Neural cell (in vitro differentiated cells): ENCODE measurements around the gene DBP. TPM values are rescaled to one million over a fixed set of nuclear protein-coding genes. Genes with fewer than 3 reads are reported as not detected.
A peak's percentile ranks its signal among the peaks of the same experiment; 100 is the strongest.

Experiments
- H2AFZ ChIP-seq: fragments of 200-600, 300-800 bp; sonication (generic), shearing (Covaris generic); 2 replicates; pipeline ENCODE4 v1.6.0; 2014; ENCODE audit warnings: low read depth, mild to moderate bottlenecking, antibody characterized with exemption, low read length, moderate library complexity
- H3F3A ChIP-seq: fragments of 200-600 bp; shearing (Covaris generic); 2 replicates; pipeline ENCODE4 v1.6.1; 2016; ENCODE audit warnings: mild to moderate bottlenecking, moderate library complexity, mixed read lengths, antibody characterized with exemption, low read length; ENCODE audit not compliant: insufficient read depth, poor library complexity, severe bottlenecking
- H3K27ac ChIP-seq: fragments of 200-600, 300-800 bp; sonication (generic), shearing (Covaris generic); 2 replicates; pipeline ENCODE4 v1.5.1; 2014; ENCODE audit warnings: mild to moderate bottlenecking, low read length, moderate library complexity
- H3K27me3 ChIP-seq: fragments of 300-800, 200-600 bp; sonication (generic), shearing (Covaris generic); 2 replicates; pipeline ENCODE4 v1.6.0; 2014; ENCODE audit warnings: mild to moderate bottlenecking, low read depth, low read length, moderate library complexity; ENCODE audit not compliant: insufficient read depth
- H3K36me3 ChIP-seq: fragments of 300-800, 200-600 bp; sonication (generic), shearing (Covaris generic); 2 replicates; pipeline ENCODE4 v1.5.1; 2014; ENCODE audit warnings: mild to moderate bottlenecking, antibody characterized with exemption, low read length, moderate library complexity; ENCODE audit not compliant: insufficient read depth
- H3K4me2 ChIP-seq: fragments of 300-800, 200-600 bp; sonication (generic), shearing (Covaris generic); 2 replicates; pipeline ENCODE4 v1.6.0; 2014; ENCODE audit warnings: mild to moderate bottlenecking, low read length
- H3K4me3 ChIP-seq: fragments of 300-800, 200-600 bp; sonication (generic), shearing (Covaris generic); 2 replicates; pipeline ENCODE4 v1.5.1; 2014; ENCODE audit warnings: mild to moderate bottlenecking, low read length, moderate library complexity
- H3K79me2 ChIP-seq: fragments of 200-600 bp; shearing (Covaris generic); replicated peaks from 2 replicates; pipeline ENCODE4 v1.6.0; 2014; ENCODE audit warnings: mild to moderate bottlenecking, low read length, moderate library complexity; ENCODE audit not compliant: insufficient read depth
- H3K9ac ChIP-seq: fragments of 300-800, 200-600 bp; sonication (generic), shearing (Covaris generic); 2 replicates; pipeline ENCODE4 v1.6.1; 2016; ENCODE audit warnings: mild to moderate bottlenecking, low read length, mixed read lengths
- H3K9me2 ChIP-seq: fragments of 200-600 bp; shearing (Covaris generic); 2 replicates; pipeline ENCODE4 v1.6.1; 2016; ENCODE audit warnings: mild to moderate bottlenecking, low read length, mixed read lengths; ENCODE audit not compliant: insufficient read depth
- H3K9me3 ChIP-seq: fragments of 200-600, 300-800 bp; sonication (generic), shearing (Covaris generic); 2 replicates; pipeline ENCODE4 v1.6.1; 2016; ENCODE audit warnings: mild to moderate bottlenecking, mixed run types, low read length, moderate library complexity, mixed read lengths
- H4K20me1 ChIP-seq: fragments of 200-600 bp; shearing (Covaris generic); 2 replicates; pipeline ENCODE4 v1.6.1; 2016; ENCODE audit warnings: mild to moderate bottlenecking, mixed run types; ENCODE audit not compliant: insufficient read depth
- EP300 ChIP-seq: fragments of 450-650 bp; conservative IDR thresholded peaks from 2 replicates; pipeline ENCODE4 v1.6.1; 2014; ENCODE audit warnings: antibody characterized with exemption, mild to moderate bottlenecking, moderate library complexity; ENCODE audit not compliant: poor library complexity, severe bottlenecking
- EZH2 ChIP-seq: fragments of 200-600, 300-800 bp; shearing (Covaris generic), sonication (generic); IDR thresholded peaks from 2 replicates; pipeline ENCODE4 v1.6.1; 2014; ENCODE audit warnings: antibody characterized with exemption, low read length, borderline replicate concordance, mild to moderate bottlenecking; ENCODE audit not compliant: insufficient read depth, poor library complexity, severe bottlenecking
- MXI1 ChIP-seq: fragments of 450-650 bp; conservative IDR thresholded peaks from 2 replicates; pipeline ENCODE4 v1.6.1; 2014; ENCODE audit warnings: antibody characterized with exemption, mild to moderate bottlenecking; ENCODE audit not compliant: poor library complexity, severe bottlenecking
- POLR2AphosphoS5 ChIP-seq: IDR thresholded peaks from 2 replicates; pipeline ENCODE4 v1.6.1; 2012
- RAD21 ChIP-seq: fragments of 450-650 bp; conservative IDR thresholded peaks from 2 replicates; pipeline ENCODE4 v1.6.1; 2014; ENCODE audit warnings: antibody characterized with exemption, mild to moderate bottlenecking, moderate library complexity
- SMC3 ChIP-seq: fragments of 450-650 bp; conservative IDR thresholded peaks from 2 replicates; pipeline ENCODE4 v1.6.1; 2014; ENCODE audit warnings: antibody characterized with exemption, mild to moderate bottlenecking, moderate library complexity; ENCODE audit not compliant: poor library complexity
- TAF1 ChIP-seq: IDR thresholded peaks from 2 replicates; pipeline ENCODE4 v1.6.1; 2012; ENCODE audit warnings: low read depth
- polyA plus RNA-seq: library from polyadenylated mRNA; depleted of rRNA; stranded (reverse); fragments of >200 nt; gene quantifications from 2 replicates; pipeline ENCODE4 v1.2.3, GENCODE V29; 2014
- TF ChIP-seq, protein P1 (sequence below): IDR thresholded peaks from 2 replicates; pipeline ENCODE4 v1.6.1; 2012; ENCODE audit warnings: borderline replicate concordance
- TF ChIP-seq, protein P2 (sequence below): fragments of 450-650 bp; IDR thresholded peaks from 2 replicates; pipeline ENCODE4 v1.5.1; 2014; ENCODE audit warnings: antibody characterized with exemption, mild to moderate bottlenecking, moderate library complexity; ENCODE audit not compliant: poor library complexity, severe bottlenecking

The DBP gene
- polyA plus RNA-seq, 1 donor from 2014 or later, result 3.6 TPM

DNA sequence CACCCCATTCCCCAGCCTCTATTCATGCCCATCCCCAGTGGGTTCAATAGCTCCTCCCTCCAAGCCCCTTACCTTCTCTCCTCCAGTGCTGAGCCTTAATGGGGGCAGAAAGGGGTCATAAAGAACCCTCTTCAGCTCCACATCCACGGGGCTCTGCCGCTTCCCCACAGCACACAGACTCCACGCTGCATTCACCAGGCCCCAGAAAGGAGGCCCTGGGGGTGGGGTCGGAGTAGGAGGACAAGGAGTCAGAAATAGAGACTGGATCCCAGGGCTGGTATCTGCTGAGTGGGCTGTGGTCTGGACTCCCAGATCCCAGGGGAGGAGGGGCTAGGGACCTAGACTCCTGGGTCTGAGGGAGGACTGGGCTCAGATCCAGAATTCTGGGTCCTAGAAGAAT, 7.2 kb upstream of the DBP start:
- Histone ChIP-seq H3K4me3 (peak overlapping the region; percentile 74), H4K20me1 (no peaks in the 10 kb centered on the region), H3F3A (no peaks in the 10 kb centered on the region), H3K36me3 (no peaks in the 10 kb centered on the region), H3K79me2 (no peaks in the 10 kb centered on the region), H2AFZ (no peak overlapping the region), H3K9me3 (no peaks in the 10 kb centered on the region), H3K9ac (peak overlapping the region; percentile 91), H3K27ac (no peak overlapping the region), H3K27me3 (no peaks in the 10 kb centered on the region), H3K9me2 (no peaks in the 10 kb centered on the region), H3K4me2 (peak overlapping the region; percentile 62)
- TF ChIP-seq, protein P1, sequence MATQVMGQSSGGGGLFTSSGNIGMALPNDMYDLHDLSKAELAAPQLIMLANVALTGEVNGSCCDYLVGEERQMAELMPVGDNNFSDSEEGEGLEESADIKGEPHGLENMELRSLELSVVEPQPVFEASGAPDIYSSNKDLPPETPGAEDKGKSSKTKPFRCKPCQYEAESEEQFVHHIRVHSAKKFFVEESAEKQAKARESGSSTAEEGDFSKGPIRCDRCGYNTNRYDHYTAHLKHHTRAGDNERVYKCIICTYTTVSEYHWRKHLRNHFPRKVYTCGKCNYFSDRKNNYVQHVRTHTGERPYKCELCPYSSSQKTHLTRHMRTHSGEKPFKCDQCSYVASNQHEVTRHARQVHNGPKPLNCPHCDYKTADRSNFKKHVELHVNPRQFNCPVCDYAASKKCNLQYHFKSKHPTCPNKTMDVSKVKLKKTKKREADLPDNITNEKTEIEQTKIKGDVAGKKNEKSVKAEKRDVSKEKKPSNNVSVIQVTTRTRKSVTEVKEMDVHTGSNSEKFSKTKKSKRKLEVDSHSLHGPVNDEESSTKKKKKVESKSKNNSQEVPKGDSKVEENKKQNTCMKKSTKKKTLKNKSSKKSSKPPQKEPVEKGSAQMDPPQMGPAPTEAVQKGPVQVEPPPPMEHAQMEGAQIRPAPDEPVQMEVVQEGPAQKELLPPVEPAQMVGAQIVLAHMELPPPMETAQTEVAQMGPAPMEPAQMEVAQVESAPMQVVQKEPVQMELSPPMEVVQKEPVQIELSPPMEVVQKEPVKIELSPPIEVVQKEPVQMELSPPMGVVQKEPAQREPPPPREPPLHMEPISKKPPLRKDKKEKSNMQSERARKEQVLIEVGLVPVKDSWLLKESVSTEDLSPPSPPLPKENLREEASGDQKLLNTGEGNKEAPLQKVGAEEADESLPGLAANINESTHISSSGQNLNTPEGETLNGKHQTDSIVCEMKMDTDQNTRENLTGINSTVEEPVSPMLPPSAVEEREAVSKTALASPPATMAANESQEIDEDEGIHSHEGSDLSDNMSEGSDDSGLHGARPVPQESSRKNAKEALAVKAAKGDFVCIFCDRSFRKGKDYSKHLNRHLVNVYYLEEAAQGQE, result no peak
- TF ChIP-seq POLR2AphosphoS5 (no peak), SMC3 (no peak), MXI1 (no peak), RAD21 (no peak), EP300 (no peak), TAF1 (no peak), EZH2 (no peak)
- TF ChIP-seq, protein P2, sequence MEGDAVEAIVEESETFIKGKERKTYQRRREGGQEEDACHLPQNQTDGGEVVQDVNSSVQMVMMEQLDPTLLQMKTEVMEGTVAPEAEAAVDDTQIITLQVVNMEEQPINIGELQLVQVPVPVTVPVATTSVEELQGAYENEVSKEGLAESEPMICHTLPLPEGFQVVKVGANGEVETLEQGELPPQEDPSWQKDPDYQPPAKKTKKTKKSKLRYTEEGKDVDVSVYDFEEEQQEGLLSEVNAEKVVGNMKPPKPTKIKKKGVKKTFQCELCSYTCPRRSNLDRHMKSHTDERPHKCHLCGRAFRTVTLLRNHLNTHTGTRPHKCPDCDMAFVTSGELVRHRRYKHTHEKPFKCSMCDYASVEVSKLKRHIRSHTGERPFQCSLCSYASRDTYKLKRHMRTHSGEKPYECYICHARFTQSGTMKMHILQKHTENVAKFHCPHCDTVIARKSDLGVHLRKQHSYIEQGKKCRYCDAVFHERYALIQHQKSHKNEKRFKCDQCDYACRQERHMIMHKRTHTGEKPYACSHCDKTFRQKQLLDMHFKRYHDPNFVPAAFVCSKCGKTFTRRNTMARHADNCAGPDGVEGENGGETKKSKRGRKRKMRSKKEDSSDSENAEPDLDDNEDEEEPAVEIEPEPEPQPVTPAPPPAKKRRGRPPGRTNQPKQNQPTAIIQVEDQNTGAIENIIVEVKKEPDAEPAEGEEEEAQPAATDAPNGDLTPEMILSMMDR, result no peak

DNA sequence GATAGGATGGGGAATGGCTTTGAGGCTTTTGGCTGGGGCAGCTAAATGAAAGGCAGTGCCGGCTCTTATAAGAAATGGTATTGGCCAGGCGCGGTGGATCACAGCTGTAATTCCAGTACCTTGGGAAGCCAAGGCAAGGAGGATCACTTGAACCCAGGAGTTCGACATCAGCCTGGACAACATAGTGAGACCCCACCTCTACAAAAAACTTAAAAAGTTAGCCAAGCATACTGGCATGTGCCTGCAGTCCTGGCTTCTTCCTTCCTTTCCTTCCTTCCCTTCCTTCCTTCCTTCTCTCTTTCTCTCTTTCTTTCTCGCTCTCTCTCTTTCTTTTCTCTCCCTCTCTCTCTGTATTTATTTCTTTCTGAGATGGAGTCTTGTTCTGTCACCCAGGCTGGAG, 5.7 kb upstream of the DBP start:
- peaks cover 8% of the 10 kb centered on the region for H3F3A ChIP-seq
- no peaks in the 10 kb centered on the region for H3K36me3 ChIP-seq
- H3K27ac ChIP-seq, result no peak overlapping the region
- H2AFZ ChIP-seq, result no peak overlapping the region
- TF ChIP-seq EZH2 (no peak), MXI1 (no peak), TAF1 (no peak), RAD21 (no peak), SMC3 (no peak), POLR2AphosphoS5 (no peak), EP300 (no peak)
- TF ChIP-seq, protein P1, result no peak
- TF ChIP-seq, protein P2, result no peak
- no peak overlapping the region for H3K4me2 ChIP-seq
- H3K79me2 ChIP-seq, result no peaks in the 10 kb centered on the region
- no peaks in the 10 kb centered on the region for H3K27me3 ChIP-seq
- H3K9me3 ChIP-seq, result no peaks in the 10 kb centered on the region
- H4K20me1 ChIP-seq, result no peaks in the 10 kb centered on the region
- no peaks in the 10 kb centered on the region for H3K9me2 ChIP-seq
- H3K9ac ChIP-seq, result no peak overlapping the region
- no peak overlapping the region for H3K4me3 ChIP-seq
